EL (cell line): ENCODE measurements around the gene TKTL1.

Experiments used
- DNase-seq: peaks from one replicate; pipeline ENCODE4 v3.0.0-alpha.2; 2016

The TKTL1 gene

DNA sequence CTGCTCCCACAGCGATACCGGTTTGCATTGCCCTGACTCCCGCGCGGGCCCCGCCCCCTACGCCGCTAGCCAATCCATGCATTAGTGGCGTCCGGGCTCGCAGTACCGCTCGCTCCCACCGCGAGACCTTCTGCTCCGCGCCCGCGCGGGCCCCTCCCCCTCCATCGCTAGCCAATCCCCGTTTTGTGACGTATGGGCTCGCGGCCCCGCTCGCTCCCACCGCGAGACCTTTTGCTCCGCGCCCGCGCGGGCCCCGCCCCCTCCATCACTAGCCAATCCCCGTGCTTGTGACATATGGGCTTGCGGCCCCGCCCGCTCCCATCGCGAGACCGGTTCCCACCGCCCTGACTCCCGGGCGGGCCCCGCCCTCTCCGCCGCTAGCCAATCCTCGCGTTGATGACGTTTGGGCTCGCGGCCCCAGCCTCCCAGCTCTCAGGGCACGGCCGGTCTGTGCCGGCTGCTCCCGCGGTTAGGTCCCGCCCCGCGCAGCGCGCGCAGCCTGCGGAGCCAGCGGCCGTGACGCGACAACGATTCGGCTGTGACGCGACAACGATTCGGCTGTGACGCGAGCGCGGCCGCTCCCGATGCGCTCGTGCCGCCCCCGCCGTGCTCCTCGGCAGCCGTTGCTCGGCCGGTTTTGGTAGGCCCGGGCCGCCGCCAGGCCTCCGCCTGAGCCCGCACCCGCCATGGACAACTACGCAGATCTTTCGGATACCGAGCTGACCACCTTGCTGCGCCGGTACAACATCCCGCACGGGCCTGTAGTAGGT, 83.4 kb downstream of the TKTL1 start, which contains the start of gene EMD:
Gene EMD, plus strand, starts transcription at position 497 of the 770 bp plus-strand sequence. Its CDS starts 190 bp downstream, at position 687.
- peak; percentile 97 for DNase-seq

DNA sequence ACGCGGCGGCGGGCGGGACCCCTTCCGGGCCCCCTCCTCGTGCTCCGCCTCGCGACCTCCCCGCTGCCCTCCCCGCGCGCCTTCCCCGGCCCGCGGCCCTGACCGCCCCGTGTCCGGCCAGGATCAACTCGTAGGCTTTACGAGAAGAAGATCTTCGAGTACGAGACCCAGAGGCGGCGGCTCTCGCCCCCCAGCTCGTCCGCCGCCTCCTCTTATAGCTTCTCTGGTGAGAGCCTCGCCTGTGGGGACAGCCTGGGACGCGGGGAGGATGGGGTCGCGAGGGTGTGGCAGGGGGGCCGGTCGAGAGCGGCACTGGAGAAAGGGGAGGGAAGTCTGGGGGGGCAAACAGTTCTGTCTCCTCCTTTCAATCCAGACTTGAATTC, 84.0 kb downstream of the TKTL1 start:
- no peak for DNase-seq
